Activated CD8-positive, alpha-beta T cell treated with anti-CD3 and anti-CD28 coated beads, Interleukin-2, amount 10 ng/mL, durations not matched to agents 7 days and 5 days (primary cell): ENCODE results near the gene PTGS1. TPM values are rescaled to one million over a fixed set of nuclear protein-coding genes. Genes with fewer than 3 reads are reported as not detected.
"Not testable (repeated sequence)": the region's sequence is repeated elsewhere in the genome, so short reads cannot be mapped to it uniquely, and the experiment has no call there.

Source experiments
- ATAC-seq: fragments of 150-1000 bp; cut with Tn5 transposase; one replicate; pipeline ENCODE4 v1.10.0; 2021; ENCODE audit warnings: moderate library complexity
- CTCF ChIA-PET: fragments of 350-600 bp; sonication (Branson Sonifier 250); formaldehyde crosslinking; loops from one replicate; lab custom pipeline; 2021; ENCODE audit warnings: antibody characterized with exemption; lab: Charles Lee
- POLR2A ChIA-PET: fragments of 350-600 bp; sonication (Branson Sonifier 250); formaldehyde crosslinking; loops from one replicate; lab custom pipeline; 2021; ENCODE audit warnings: antibody characterized with exemption; lab: Charles Lee
- DNase-seq: peaks from one replicate; pipeline ENCODE4 v3.0.0-alpha.2; 2020
- H3K27ac Mint-ChIP-seq: one replicate; pipeline ENCODE4 v1.8.0; 2021; ENCODE audit warnings: mild to moderate bottlenecking, mixed read lengths
- H3K27me3 Mint-ChIP-seq: one replicate; pipeline ENCODE4 v1.8.0; 2021; ENCODE audit warnings: low read depth, mixed read lengths
- H3K36me3 Mint-ChIP-seq: one replicate; pipeline ENCODE4 v1.8.0; 2021; ENCODE audit warnings: low read depth, mixed read lengths
- H3K4me1 Mint-ChIP-seq: one replicate; pipeline ENCODE4 v1.8.0; 2021; ENCODE audit warnings: low read depth, mixed read lengths
- H3K4me3 Mint-ChIP-seq: one replicate; pipeline ENCODE4 v1.8.0; 2021; ENCODE audit warnings: mild to moderate bottlenecking, mixed read lengths
- H3K9me3 Mint-ChIP-seq: one replicate; pipeline ENCODE4 v1.8.0; 2022; ENCODE audit warnings: mixed read lengths; ENCODE audit not compliant: insufficient read depth
- total RNA-seq, 2 experiments: library from RNA; stranded (reverse); gene quantifications; one replicate each; pipeline ENCODE4 v1.2.3, GENCODE V29; 2021

The PTGS1 gene
- total RNA-seq, 2 experiments from 2014 or later = 0.26 to 0.37 TPM

GRCh38 chr9:122403381-122404000 lies 32.7 kb downstream of the PTGS1 start:
- CTCF ChIA-PET = interaction anchor here (1.2 kb wide), 1 partner anchor 304 kb away, joined by 3 read pairs; no protein-coding TSS in a partner anchor
- peaks cover 9% of the 10 kb centered on the region for H3K4me1 Mint-ChIP-seq

GRCh38 chr9:122405304-122406069 lies 34.7 kb downstream of the PTGS1 start:
- H3K27ac Mint-ChIP-seq, H3K4me1 Mint-ChIP-seq, POLR2A ChIA-PET, H3K9me3 Mint-ChIP-seq, ATAC-seq, H3K36me3 Mint-ChIP-seq, H3K4me3 Mint-ChIP-seq, H3K27me3 Mint-ChIP-seq, DNase-seq: not testable (repeated sequence)
- CTCF ChIA-PET = interaction anchor here (0.7 kb wide), 1 partner anchor 420 kb away, joined by 3 read pairs; no protein-coding TSS in a partner anchor

More at GRCh38 chr9:122403381-122404000, 32.7 kb downstream of the PTGS1 start:
- H3K9me3 Mint-ChIP-seq = peaks cover 6% of the 10 kb centered on the region
- no peak overlapping the region for H3K4me3 Mint-ChIP-seq
- H3K27ac Mint-ChIP-seq = no peak overlapping the region
- no peak for DNase-seq
- POLR2A ChIA-PET = no interaction called here
- H3K27me3 Mint-ChIP-seq = peaks cover 7% of the 10 kb centered on the region
- H3K36me3 Mint-ChIP-seq = no peaks in the 10 kb centered on the region
- no peak for ATAC-seq

GRCh38 chr9:122406070-122406890 lies 35.5 kb downstream of the PTGS1 start:
- no peak for DNase-seq

DNA sequence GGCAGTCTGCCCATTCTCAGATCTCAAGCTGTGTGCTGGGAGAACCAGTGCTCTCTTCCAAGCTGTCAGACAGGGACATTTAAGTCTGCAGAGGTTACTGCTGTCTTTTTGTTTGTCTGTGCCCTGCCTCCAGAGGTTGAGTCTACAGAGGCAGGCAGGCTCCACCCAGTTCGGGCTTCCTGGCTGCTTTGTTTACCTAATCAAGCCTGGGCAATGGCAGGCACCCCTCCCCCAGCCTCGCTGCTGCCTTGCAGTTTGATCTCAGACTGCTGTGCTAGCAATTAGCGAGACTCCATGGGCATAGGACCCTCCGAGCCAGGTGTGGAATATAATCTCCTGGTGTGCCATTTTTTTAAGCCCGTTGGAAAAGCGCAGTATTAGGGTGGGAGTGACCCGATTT lies 43.3 kb downstream of the PTGS1 start:
- CTCF ChIA-PET, H3K4me1 Mint-ChIP-seq, H3K27ac Mint-ChIP-seq: not testable (repeated sequence)

More at GRCh38 chr9:122406070-122406890, 35.5 kb downstream of the PTGS1 start:
- CTCF ChIA-PET = no interaction called here
- Mint-ChIP-seq H3K27ac (no peak overlapping the region), H3K9me3 (no peaks in the 10 kb centered on the region), H3K4me1 (peaks cover 9% of the 10 kb centered on the region), H3K27me3 (peaks cover 4% of the 10 kb centered on the region), H3K4me3 (no peak overlapping the region), H3K36me3 (no peaks in the 10 kb centered on the region)
- no peak for ATAC-seq
- POLR2A ChIA-PET = no interaction called here

DNA sequence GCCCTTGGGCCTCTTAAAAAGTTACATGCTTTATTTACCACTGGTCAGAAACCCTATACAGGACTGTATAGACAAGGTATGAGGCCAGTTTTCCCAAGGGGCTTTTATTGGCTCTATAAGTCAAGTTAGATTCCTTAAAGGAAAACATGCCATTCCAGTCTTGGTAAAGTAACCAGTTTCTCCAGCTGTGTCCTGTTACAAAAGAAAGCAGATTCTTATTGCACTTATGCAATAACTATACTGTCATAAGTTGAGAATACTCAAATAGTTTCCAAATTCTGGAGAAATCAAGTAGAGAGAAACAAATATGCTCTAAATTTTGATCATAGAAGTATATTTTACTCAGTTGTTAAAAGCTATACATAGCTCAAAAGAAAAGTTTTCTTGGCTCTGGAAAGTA lies 47.2 kb downstream of the PTGS1 start:
- CTCF ChIA-PET = no interaction called here
- Mint-ChIP-seq H3K4me1 (no peaks in the 10 kb centered on the region), H3K9me3 (peaks cover 12% of the 10 kb centered on the region), H3K36me3 (peaks cover 3% of the 10 kb centered on the region), H3K27ac (no peak overlapping the region), H3K27me3 (peaks cover 3% of the 10 kb centered on the region), H3K4me3 (no peak overlapping the region)
- ATAC-seq (no peak), DNase-seq (no peak)
- POLR2A ChIA-PET = no interaction called here

More for the DNA sequence above, 43.3 kb downstream of the PTGS1 start:
- POLR2A ChIA-PET, DNase-seq, ATAC-seq, H3K4me3 Mint-ChIP-seq, H3K9me3 Mint-ChIP-seq, H3K36me3 Mint-ChIP-seq, H3K27me3 Mint-ChIP-seq: not testable (repeated sequence)

DNA sequence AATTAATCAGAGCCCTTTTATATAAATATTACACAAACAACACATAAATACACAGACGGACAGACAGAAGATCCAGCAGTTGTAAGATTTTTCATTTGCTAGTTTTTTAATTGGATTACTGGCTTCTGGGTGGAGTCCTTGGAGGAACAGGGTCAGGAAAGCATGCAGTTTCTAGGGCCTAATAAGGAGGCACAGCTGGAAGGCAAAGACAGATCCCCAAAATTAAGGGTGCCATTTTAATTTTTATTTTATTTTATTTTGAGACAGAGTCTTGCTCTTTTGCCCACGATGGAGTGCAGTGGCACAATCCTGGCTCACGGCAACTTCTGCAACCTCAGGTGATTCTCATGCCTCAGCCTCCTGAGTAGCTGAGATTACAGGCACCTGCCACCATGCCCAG lies 49.5 kb downstream of the PTGS1 start:
- ATAC-seq (no peak), DNase-seq (no peak)
- Mint-ChIP-seq H3K27ac (no peak overlapping the region), H3K9me3 (peaks cover 12% of the 10 kb centered on the region), H3K4me3 (no peak overlapping the region), H3K27me3 (peaks cover 12% of the 10 kb centered on the region), H3K4me1 (no peaks in the 10 kb centered on the region), H3K36me3 (peaks cover 3% of the 10 kb centered on the region)
- ChIA-PET POLR2A (no interaction called here), CTCF (no interaction called here)

DNA sequence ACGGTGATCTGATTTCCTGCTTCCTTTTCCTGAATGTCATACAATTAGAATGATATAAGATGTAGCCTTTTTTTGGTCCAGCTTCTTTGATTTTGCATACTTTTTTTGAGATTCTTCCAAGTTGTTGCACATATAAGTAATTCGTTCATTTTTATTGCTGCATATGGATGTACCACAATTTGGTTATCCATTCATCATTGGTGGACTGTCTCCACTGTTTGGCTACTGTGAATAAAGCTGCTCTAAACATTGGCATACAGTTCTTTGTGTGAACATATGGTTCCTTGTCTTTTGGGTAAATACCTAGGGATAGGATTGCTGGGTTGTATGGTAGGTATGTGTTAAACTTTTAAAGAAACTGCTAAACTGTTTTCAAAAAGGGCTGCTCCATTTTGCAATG lies 54.3 kb downstream of the PTGS1 start:
- Mint-ChIP-seq H3K27ac (no peak overlapping the region), H3K4me1 (no peaks in the 10 kb centered on the region), H3K36me3 (no peaks in the 10 kb centered on the region), H3K4me3 (no peak overlapping the region), H3K9me3 (peaks cover 2% of the 10 kb centered on the region), H3K27me3 (peaks cover 13% of the 10 kb centered on the region)
- ChIA-PET CTCF (no interaction called here), POLR2A (no interaction called here)
- no peak for DNase-seq
- ATAC-seq = no peak

- Mint-ChIP-seq H3K27me3 (peaks cover 13% of the 10 kb centered on the region), H3K9me3 (no peaks in the 10 kb centered on the region)
- POLR2A ChIA-PET = no interaction called here
Observed at GRCh38 chr9:122426723-122427122, 55.9 kb downstream of the PTGS1 start.

GRCh38 chr9:122442568-122442967 lies 71.7 kb downstream of the PTGS1 start:
- ChIA-PET CTCF (no interaction called here), POLR2A (no interaction called here)
- no peak for ATAC-seq
- H3K4me3 Mint-ChIP-seq = no peak overlapping the region
- no peak for DNase-seq
- no peaks in the 10 kb centered on the region for H3K9me3 Mint-ChIP-seq
- H3K4me1 Mint-ChIP-seq = no peaks in the 10 kb centered on the region
- H3K36me3 Mint-ChIP-seq = no peaks in the 10 kb centered on the region
- H3K27me3 Mint-ChIP-seq = peaks cover 27% of the 10 kb centered on the region
- no peak overlapping the region for H3K27ac Mint-ChIP-seq

More at GRCh38 chr9:122426723-122427122, 55.9 kb downstream of the PTGS1 start:
- Mint-ChIP-seq H3K36me3 (no peaks in the 10 kb centered on the region), H3K27ac (no peak overlapping the region), H3K4me3 (no peak overlapping the region), H3K4me1 (no peaks in the 10 kb centered on the region)
- CTCF ChIA-PET = no interaction called here
- ATAC-seq (no peak), DNase-seq (no peak)

- Mint-ChIP-seq H3K36me3 (no peaks in the 10 kb centered on the region), H3K9me3 (no peaks in the 10 kb centered on the region), H3K27ac (no peak overlapping the region), H3K4me1 (no peaks in the 10 kb centered on the region), H3K27me3 (peaks cover 31% of the 10 kb centered on the region), H3K4me3 (no peak overlapping the region)
- ChIA-PET POLR2A (no interaction called here), CTCF (no interaction called here)
- DNase-seq (no peak), ATAC-seq (no peak)
Observed at GRCh38 chr9:122444041-122444733, 73.4 kb downstream of the PTGS1 start.
